SK-MEL-5 (cell line): ENCODE measurements around the gene GPRC6A. TPM values are rescaled to one million over a fixed set of nuclear protein-coding genes. Genes with fewer than 3 reads are reported as not detected.

Experiments
- DNase-seq: peaks from one replicate; pipeline ENCODE4 v3.0.0-alpha.2; 2016; ENCODE audit warnings: low read depth, low spot score
- in situ Hi-C: cut with HindIII; loops from 2 replicates; pipeline ENCODE4 v1.10.0; 2016; ENCODE audit warnings: low sequenced_read_pairs, high pct_unique_total_duplicates, low pct_unique_long_range_greater_than_20kb
- total RNA-seq: library from RNA; depleted of rRNA; stranded (reverse); fragments of >200 nt; shearing (Covaris generic); gene quantifications from 2 replicates; pipeline ENCODE4 v1.2.3, GENCODE V29; 2014

Gene GPRC6A
- total RNA-seq, 1 experiment from 2014 or later, result not detected

- in situ Hi-C loops, result no loop called here
- DNase-seq, result no peak
These were observed 16.7 kb downstream of the GPRC6A start for GRCh38 chr6:116812051-116812650.

DNA sequence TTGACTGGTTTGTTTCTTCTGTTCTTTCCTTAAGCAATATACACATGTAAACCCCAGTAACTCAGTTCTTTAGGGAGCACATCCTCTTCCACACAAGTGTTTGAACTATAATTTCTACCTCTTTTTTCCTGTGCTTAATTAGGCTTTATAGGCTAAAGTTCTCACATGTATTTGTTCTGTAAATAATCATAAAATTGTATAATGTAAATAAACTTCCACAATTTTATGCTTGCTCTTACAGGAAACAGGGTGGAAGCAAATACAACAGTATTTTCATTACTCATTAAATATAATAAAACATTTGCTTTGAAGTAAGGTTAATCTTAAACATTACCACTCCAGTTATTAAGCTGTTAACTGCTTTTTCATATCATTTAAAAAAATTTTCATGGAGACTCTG, 26.9 kb downstream of the GPRC6A start:
- in situ Hi-C loops, result no loop called here
- DNase-seq, result no peak

DNA sequence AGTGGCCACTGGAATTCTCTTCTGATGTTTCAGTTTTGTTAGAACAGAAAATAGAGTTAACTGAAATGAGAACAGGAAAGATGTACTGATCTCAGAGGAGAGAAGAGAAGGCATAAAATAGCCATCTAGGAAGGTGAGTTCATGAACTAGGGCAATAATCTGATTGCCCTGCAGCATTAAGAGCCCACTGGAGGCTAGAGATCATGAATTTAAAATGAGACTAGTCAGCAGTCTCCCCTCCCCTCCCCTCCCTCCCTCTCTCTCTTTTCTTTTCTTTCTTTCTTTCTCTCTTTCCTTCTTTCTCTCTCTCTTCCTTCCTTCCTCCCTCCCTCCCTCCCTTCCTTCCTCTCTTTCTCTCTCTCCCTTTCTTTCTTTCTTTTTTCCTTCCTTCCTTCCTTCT, 28.9 kb downstream of the GPRC6A start:
- DNase-seq, result no peak

DNA sequence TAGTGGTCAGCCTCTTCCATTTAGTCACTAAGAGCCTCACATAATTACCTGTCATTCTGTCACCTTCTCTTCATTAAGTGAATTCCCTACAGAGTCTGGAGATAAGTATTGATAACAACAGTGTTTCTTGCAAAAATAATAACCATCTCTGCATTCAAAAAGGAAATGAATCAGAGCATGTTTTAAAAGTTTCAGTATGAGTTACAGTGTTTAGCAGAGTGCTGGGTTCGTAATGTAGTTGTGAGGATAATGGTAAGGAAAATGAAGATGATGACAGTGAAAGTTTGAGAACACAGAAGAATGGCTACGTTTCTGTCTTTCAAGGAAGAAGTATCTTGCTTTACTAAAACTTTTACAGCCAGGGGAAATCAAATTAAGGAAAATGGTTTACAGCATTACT, 31.3 kb downstream of the GPRC6A start:
- DNase-seq, result no peak
- in situ Hi-C loops, result no loop called here

More for the DNA sequence above, 28.9 kb downstream of the GPRC6A start:
- in situ Hi-C loops, result no loop called here

GRCh38 chr6:116793224-116793623, 35.7 kb downstream of the GPRC6A start:
- in situ Hi-C loops, result no loop called here
- DNase-seq, result no peak

DNA sequence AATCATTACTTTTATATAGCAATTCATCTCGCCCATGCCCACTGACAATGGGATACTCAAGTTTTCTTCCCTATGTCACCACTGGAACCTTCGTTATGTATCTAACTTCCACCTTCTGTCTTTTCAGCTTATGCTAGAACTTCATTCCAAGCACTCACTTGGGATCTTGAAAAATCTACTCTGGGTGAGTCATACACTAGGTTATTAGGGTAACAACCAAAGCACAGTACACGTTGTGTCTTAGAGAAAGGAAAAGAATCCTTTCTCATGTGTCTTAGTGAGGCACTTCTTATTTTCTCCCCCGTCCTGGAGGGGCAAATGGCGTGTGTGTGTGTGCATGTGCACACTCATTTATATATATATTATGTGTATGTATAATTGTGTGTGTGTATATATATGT, 45.0 kb downstream of the GPRC6A start:
- in situ Hi-C loops, result no loop called here
- DNase-seq, result no peak

DNA sequence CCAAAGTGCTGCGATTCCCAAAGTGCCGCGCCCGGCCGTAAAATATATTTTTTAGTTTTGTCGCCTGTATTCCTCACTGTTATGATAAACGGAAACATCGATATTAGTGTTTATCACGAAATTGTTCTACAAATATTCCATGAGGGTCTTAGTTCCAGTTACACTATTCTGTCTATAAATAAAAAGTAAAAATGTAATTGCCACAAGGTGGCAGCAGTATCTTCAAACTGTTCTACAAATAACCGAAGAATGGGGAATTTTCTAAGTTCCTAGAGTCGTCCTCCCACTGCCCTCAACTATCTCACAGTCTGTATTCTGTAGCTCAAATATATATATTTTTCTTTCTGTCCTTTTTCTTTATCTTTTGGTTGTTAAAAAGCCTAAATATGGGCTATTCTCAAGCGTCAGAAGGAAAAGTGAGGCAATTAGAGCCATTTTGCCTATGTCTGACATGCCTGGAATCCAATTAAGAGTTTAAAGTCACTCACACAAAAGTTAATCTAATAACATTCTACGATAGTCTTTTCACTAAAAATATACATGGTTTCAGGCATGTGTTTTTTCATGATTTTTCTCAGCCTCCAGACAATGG, 49.2 kb downstream of the GPRC6A start:
- peak; percentile 66 for DNase-seq
- in situ Hi-C loops, result no loop called here

GRCh38 chr6:116773886-116774285, 55.0 kb downstream of the GPRC6A start:
- in situ Hi-C loops, result no loop called here

DNA sequence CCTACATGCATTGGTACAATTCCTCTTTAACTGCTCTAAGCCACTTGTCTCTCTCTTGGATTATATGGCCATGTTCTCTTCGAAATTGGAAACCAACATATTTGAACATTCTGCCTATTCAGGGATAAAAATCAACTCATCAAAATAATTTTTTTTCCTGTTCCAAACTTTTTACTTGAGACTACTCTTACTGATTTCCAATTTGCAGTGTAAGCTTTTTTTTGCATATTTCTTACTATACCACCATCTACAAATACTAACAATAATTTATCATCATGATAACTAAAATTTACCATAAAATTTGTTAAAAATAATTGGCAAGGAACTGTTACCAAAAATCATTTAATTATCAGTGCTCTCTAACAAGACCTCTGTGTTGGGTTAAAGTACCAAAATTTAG, 56.4 kb downstream of the GPRC6A start:
- DNase-seq, result no peak
- in situ Hi-C loops, result no loop called here

More at GRCh38 chr6:116773886-116774285, 55.0 kb downstream of the GPRC6A start:
- DNase-seq, result no peak

GRCh38 chr6:116767715-116768114, 61.2 kb downstream of the GPRC6A start:
- DNase-seq, result no peak
- in situ Hi-C loops, result no loop called here

- no peak for DNase-seq
- in situ Hi-C loops, result no loop called here
These were observed 62.2 kb downstream of the GPRC6A start for GRCh38 chr6:116766506-116767176.

DNA sequence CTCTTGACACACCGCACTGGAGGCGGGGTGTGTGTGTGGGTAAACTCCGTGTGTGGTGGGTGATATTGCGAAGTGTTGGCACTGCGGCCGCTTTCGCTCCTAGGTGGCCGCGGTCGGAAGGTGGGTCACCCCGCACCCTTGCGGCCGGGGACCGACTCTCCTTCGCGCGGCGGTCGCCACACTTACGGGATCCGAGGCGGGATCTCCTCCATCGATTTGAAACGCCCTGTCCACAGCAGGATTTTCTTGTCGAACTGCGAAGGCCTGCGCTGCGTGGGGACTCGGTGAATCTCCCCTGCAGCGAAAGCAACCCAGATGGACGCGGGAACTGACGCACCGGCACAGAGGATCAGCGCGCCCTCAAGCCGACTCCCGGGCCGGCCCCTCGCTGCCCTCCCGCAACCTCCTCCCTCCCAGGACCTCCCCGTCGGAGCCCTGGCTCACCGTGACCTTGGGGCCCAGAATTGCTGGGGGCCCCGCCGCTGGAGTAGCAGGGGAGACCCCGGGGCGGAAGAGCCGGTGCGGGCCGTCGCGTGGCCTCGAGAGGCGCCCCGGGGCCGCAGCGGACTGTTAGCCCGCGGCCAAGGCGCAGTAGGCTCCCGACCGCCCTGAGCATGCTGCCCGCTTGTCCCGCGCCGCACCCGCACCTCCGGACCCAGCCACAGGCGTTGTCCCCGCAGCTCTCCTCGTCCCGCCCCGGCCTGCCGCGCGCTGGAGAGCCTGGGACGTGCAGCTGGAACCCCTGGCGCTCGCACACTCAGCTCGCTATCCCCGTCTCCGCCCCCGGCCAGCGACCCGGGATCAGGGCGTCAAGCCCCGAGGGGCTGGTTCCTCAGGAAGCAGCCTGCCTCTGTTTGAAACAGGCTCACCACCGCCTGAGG, 63.7 kb downstream of the GPRC6A start, which contains the start of gene FAM162B:
FAM162B (minus strand) TSS at position 759 of the 881 bp plus-strand sequence; CDS start at position 616, 143 bp downstream.
- in situ Hi-C loops, result no loop called here
- no peak for DNase-seq

DNA sequence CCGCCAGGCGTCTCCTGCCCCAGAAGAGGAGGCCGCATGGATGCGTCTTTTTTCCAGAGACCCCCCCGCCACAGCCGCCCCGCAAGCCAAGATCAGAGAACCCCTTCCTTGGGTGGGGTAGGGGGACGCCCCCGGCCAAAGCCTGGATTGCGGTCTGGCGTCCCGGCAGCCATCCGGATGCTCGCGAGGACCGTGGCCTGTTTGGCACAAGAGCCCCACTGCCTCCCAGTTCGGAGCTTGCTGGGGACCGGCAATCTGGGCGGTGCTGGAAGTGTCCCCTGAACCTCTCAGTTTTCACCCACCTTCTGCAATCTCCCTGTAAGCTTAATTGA, 64.3 kb downstream of the GPRC6A start:
- no peak for DNase-seq
- in situ Hi-C loops, result no loop called here

DNA sequence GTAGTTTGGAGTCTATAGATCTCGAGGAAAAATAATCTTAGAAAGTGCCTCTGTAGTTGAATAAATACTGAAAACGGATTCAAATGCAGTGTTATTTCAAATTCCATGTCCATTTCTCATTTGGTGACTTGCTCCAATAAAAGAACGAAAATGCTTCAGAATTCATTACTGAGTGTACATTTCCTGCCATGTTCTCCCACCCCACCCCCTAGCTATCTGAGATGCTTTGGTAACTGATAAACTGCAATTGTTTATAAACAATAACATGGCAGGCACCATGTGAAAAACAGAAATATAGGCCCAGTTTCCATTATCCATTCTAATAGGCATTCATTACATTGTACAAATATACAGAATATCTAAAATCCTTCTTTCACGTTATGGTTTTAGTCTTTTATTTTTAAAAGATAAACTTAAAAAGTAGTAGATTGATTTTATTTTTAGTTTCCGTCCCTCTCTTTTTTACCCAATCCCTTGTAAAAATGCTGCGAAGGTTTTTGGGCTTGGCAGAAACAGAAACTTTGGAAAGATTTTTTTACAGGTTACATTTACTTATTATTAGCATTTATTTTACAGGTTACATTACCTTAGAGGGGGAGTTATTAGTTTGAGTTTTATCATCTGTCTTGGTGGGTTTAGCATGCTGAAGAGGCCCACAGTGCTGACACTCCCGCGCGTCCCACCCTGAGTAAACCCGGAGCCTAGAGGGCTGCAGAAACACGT, 64.8 kb downstream of the GPRC6A start:
- no peak for DNase-seq
- in situ Hi-C loops, result no loop called here

- in situ Hi-C loops, result no loop called here
- DNase-seq, result no peak
These were observed 65.8 kb downstream of the GPRC6A start for GRCh38 chr6:116763048-116763447.

DNA sequence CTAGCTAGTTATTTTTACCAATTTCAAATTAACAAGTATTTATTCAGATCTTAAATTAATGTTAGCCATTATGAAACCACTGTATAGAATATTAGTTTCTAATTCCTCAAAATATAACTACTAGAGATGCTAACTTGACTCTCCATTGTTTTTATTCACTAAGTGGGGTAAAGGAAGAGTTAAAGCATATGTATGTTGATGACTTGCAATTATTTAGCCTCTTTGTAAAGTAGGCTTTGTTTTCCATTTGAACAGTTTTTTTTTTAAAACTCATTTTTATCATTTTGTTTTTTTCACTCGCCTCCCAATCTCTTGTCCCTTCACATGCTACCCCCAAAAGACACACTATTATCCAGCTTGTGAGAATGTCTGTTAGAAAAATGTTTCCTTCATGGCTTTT, 66.6 kb downstream of the GPRC6A start:
- in situ Hi-C loops, result no loop called here
- no peak for DNase-seq

GRCh38 chr6:116761779-116762178, 67.1 kb downstream of the GPRC6A start:
- no peak for DNase-seq
- in situ Hi-C loops, result no loop called here

DNA sequence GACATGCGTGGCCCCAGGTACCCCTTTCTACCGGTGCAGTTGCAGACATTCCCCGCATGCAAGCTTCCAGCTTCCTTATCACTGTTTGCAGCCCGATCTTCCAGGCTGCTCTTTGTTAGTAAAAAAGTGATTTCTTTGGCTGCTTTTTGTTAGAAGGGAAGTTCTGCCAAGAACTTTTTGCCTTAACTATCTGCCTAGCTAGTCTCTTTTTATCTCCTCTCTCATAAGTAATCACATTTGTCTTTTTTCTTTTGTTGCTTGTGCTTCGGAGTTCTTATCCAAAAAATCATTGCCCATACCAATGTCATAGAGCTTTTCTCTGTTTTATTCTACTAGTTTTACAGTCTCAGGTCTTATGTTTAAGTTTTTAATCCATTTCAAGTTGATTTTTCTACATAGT, 83.7 kb downstream of the GPRC6A start:
- no peak for DNase-seq
- in situ Hi-C loops, result no loop called here
